HEK293 (cell line): ENCODE data around the gene MON1B.
A peak's percentile ranks its signal among the peaks of the same experiment; 100 is the strongest.

Source experiments
- ZBTB17 ChIP-seq: fragments of 450-650 bp; formaldehyde crosslinking; IDR thresholded peaks from 2 replicates; pipeline ENCODE4 v1.5.1; 2016; ENCODE audit warnings: missing biosample characterization, missing genetic modification characterization
- ZNF76 ChIP-seq: fragments of 450-650 bp; formaldehyde crosslinking; IDR thresholded peaks from 2 replicates; pipeline ENCODE4; 2016; ENCODE audit warnings: low read depth, missing biosample characterization, missing genetic modification characterization, borderline replicate concordance
- TF ChIP-seq, protein P1 (sequence below): fragments of 450-650 bp; formaldehyde crosslinking; IDR thresholded peaks from 2 replicates; pipeline ENCODE4 v1.5.1; 2016; ENCODE audit warnings: missing biosample characterization, missing genetic modification characterization

DNA sequence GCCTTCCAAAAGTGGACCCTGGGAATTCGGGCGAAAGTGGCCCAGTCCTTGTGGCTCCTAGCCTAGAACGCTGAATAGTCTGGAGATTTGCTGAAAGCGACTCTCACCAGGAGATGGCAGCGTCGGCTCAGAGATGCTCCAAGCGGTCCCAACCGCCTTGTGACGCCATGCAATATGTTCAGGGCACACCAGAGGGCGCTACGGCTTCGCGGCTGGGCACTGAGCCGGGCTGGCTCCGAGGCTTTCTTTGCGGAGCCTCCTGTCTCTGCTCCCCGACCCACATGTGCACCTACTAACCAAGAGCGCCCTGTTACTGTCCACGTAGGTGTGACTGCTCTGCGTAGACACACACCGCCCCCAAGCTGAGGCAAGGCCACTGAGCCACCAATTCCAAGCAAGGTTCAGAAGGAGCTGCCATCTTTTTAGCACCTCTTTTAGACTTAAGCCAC lies 45.1 kb downstream of the MON1B start:
- TF ChIP-seq, protein P1, sequence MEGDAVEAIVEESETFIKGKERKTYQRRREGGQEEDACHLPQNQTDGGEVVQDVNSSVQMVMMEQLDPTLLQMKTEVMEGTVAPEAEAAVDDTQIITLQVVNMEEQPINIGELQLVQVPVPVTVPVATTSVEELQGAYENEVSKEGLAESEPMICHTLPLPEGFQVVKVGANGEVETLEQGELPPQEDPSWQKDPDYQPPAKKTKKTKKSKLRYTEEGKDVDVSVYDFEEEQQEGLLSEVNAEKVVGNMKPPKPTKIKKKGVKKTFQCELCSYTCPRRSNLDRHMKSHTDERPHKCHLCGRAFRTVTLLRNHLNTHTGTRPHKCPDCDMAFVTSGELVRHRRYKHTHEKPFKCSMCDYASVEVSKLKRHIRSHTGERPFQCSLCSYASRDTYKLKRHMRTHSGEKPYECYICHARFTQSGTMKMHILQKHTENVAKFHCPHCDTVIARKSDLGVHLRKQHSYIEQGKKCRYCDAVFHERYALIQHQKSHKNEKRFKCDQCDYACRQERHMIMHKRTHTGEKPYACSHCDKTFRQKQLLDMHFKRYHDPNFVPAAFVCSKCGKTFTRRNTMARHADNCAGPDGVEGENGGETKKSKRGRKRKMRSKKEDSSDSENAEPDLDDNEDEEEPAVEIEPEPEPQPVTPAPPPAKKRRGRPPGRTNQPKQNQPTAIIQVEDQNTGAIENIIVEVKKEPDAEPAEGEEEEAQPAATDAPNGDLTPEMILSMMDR (tag by site-specific recombination): peak; percentile 100
- TF ChIP-seq ZNF76 (no peak), ZBTB17 (tag by site-specific recombination) (0 out of 2 replicates have a peak, but pooled peaks have one; percentile 42)
